ENCODE measurements around the gene NPC1L1. TPM values are rescaled to one million over a fixed set of nuclear protein-coding genes. Genes with fewer than 3 reads are reported as not detected.

Gene NPC1L1
- total and polyA plus RNA-seq, 7 donors: 0.03 to 0.28 (median 0.17) TPM; not detected in 3

GRCh38 chr7:44534501-44534900 lies 6.6 kb downstream of the NPC1L1 start:
- H3K4me1 ChIP-seq: no peaks in the 10 kb centered on the region
- 58 to 59% (median 59%) methylated on average over 7 of the region's 7 CpGs for WGBS, 3 donors
- peak in 3 of 4 donors; percentile 68 to 72 (median 70) for ATAC-seq
- H3K36me3 ChIP-seq (ENCODE audit: insufficient read depth in 1 of 2, low read depth in 1 of 2): no peaks in the 10 kb centered on the region
- no peak for DNase-seq
- H3K27ac ChIP-seq: no peak overlapping the region
- TF ChIP-seq CTCF (IDR thresholded peaks at IDR 0.05): peak; percentile 34
- intact Hi-C loops (cut with DNase I): no loop called here
- H3K27me3 ChIP-seq (ENCODE audit: insufficient read depth in 3 of 3, low read length in 2 of 3): no peaks in the 10 kb centered on the region
- no peaks in the 10 kb centered on the region for H3K9me3 ChIP-seq
- H3K4me3 ChIP-seq: no peak overlapping the region

- no peak for TF ChIP-seq CTCF (IDR thresholded peaks at IDR 0.05)
- H3K4me3 ChIP-seq: no peak overlapping the region
- H3K27ac ChIP-seq: no peak overlapping the region
- ATAC-seq (no peak), DNase-seq (no peak)
- no peaks in the 10 kb centered on the region for H3K36me3 ChIP-seq (ENCODE audit: insufficient read depth in 1 of 2, low read depth in 1 of 2)
- intact Hi-C loops (cut with DNase I): no loop called here
- 78 to 81% (median 78%) methylated on average over 5 of the region's 5 CpGs for WGBS, 3 donors
- no peaks in the 10 kb centered on the region for H3K27me3 ChIP-seq (ENCODE audit: insufficient read depth in 3 of 3, low read length in 2 of 3)
- no peaks in the 10 kb centered on the region for H3K4me1 ChIP-seq
- H3K9me3 ChIP-seq: no peaks in the 10 kb centered on the region
Measured at GRCh38 chr7:44534087-44534486, 7.0 kb downstream of the NPC1L1 start.

GRCh38 chr7:44533301-44534055 lies 7.7 kb downstream of the NPC1L1 start:
- ATAC-seq (no peak), DNase-seq (no peak)
- intact Hi-C loops (cut with DNase I): no loop called here
- Histone ChIP-seq H3K4me1 (no peaks in the 10 kb centered on the region), H3K27ac (no peak overlapping the region), H3K36me3 (ENCODE audit: insufficient read depth in 1 of 2, low read depth in 1 of 2) (no peaks in the 10 kb centered on the region), H3K27me3 (ENCODE audit: insufficient read depth in 3 of 3, low read length in 2 of 3) (no peaks in the 10 kb centered on the region), H3K9me3 (no peaks in the 10 kb centered on the region), H3K4me3 (no peak overlapping the region)
- no peak for TF ChIP-seq CTCF (IDR thresholded peaks at IDR 0.05)
- WGBS, 3 donors: 76 to 84% (median 80%) methylated on average over 8 of the region's 8 CpGs

DNA sequence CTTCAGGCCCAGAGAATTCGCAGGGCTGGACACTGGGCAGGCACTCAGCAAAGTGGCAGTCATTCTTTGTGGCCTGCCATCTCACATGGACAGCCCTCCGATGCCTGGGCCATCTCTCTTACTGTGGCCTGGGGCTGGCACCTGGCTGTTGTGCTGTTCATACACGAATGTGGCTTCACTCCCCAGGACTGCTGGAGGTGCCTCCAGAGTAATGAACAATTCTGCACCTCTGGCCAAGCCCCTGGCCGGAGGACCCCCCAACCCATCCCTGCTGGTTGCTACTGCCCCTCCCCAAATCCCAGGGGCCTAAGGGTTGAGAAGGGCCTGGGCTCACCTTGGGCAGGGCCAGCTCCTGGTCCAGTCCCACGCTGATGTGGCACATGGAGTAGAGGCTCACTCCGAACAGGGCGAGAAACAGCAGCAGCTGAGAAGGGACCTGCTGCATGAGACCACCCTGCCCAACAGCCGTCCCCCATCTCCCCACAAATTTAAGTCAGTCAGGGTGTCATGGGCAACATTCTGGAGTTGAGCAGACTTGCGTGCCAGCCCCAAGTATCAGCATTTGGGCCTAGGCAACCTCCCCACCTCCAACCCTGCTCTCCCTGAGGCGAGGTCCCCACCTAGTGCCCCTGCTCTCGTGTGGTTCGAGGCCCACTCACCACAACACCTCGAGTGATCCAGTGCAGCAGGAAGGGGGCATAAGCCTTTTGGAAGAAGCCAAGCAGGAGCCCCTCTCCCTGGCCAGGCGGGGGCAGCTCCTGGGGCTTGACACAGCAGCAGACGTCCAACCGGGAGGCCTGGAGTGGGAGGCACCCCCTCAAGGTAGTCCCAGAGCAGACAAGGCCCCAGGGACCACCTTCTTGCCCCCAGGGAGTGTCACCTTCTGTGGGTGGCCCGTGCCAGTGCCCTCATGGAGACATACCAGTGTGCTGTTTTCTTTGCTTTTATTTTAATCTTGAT lies 9.4 kb downstream of the NPC1L1 start:
- Histone ChIP-seq H3K4me3 (no peak overlapping the region), H3K4me1 (no peaks in the 10 kb centered on the region), H3K9me3 (peaks cover 3% of the 10 kb centered on the region), H3K27me3 (ENCODE audit: insufficient read depth in 3 of 3, low read length in 2 of 3) (no peaks in the 10 kb centered on the region), H3K27ac (no peak overlapping the region), H3K36me3 (ENCODE audit: insufficient read depth in 1 of 2, low read depth in 1 of 2) (no peaks in the 10 kb centered on the region)
- 77 to 80% (median 80%) methylated on average over 17 of the region's 17 CpGs for WGBS, 3 donors
- DNase-seq: no peak
- intact Hi-C loops (cut with DNase I): no loop called here
- TF ChIP-seq CTCF (IDR thresholded peaks at IDR 0.05): no peak
- no peak for ATAC-seq
